K562 (cell line): ENCODE data around the gene PPP6C. TPM values are rescaled to one million over a fixed set of nuclear protein-coding genes. Genes with fewer than 3 reads are reported as not detected.

ENCODE experiments used
- ATAC-seq: fragments of 200-7000 bp; cut with Tn5 transposase; 3 replicates; pipeline ENCODE4 v1.9.1; 2020; ENCODE audit warnings: moderate library complexity
- BruUV-seq: library from RNA; stranded (reverse); fragments of 400-500 nt; replicated peaks from 2 replicates; lab custom pipeline; 2021; lab: Mats Ljungman, UMichigan
- CTCF ChIA-PET: fragments of 300-600 bp; formaldehyde crosslinking; extraction: SDS; loops from one replicate; lab custom pipeline; 2021; ENCODE audit warnings: low intra/inter-chr PET ratio; lab: Yijun Ruan, JAX
- POLR2A ChIA-PET: fragments of 300-600, 350-650 bp; sonication (Branson Sonifier 250); formaldehyde crosslinking; extraction: SDS; loops from one replicate; lab custom pipeline; 2021; ENCODE audit warnings: antibody characterized with exemption, inconsistent platforms; lab: Yijun Ruan, JAX
- DNase-seq, 4 experiments: peaks; one replicate each; pipeline versions ENCODE4 v3.0.0 to v3.0.0-alpha.2; 2011 to 2018; ENCODE audit warnings: low spot score in 3 of 4, mixed read lengths in 3 of 4; ENCODE audit errors: extremely low read depth in 1 of 4
- FAIRE-seq: peaks from 2 replicates; lab custom pipeline; 2011; peaks lifted over from hg19 to GRCh38; lab: Jason Lieb, UNC
- H2AFZ ChIP-seq: 2 replicates; pipeline ENCODE4 v1.6.0; 2011; ENCODE audit warnings: low read depth, low read length, control low read depth, inconsistent platforms
- H3K27ac ChIP-seq: fragments of 200-600 bp; 3 replicates; pipeline ENCODE4 v1.8.0; 2011; ENCODE audit warnings: low read depth, mild to moderate bottlenecking, control low read depth, inconsistent platforms, low read length, moderate library complexity, mixed read lengths; ENCODE audit errors: extremely low read depth
- H3K27me3 ChIP-seq, 2 experiments: fragments of 300-600 bp in 1 of 2; 2 replicates in 1 of 2; 3 replicates in 1 of 2; pipeline versions ENCODE4 v1.6.0 to v1.8.0; 2011; ENCODE audit warnings: inconsistent platforms in 2 of 2, low read length in 2 of 2, mild to moderate bottlenecking in 1 of 2, mixed read lengths in 1 of 2, moderate library complexity in 1 of 2; ENCODE audit not compliant: control insufficient read depth in 2 of 2, insufficient read depth in 2 of 2
- H3K36me3 ChIP-seq: fragments of 300-600 bp; 3 replicates; pipeline ENCODE4 v1.8.0; 2011; ENCODE audit warnings: mild to moderate bottlenecking, low read length, inconsistent platforms; ENCODE audit not compliant: control insufficient read depth, insufficient read depth
- H3K4me1 ChIP-seq, 2 experiments: fragments of 200-600 bp in 1 of 2; replicated peaks in 1 of 2; 2 replicates in 1 of 2; 3 replicates in 1 of 2; pipeline versions ENCODE4 v1.5.1 to v1.8.0; 2011; ENCODE audit warnings: inconsistent platforms in 2 of 2, low read length in 2 of 2, mild to moderate bottlenecking in 1 of 2, mixed read lengths in 1 of 2, moderate library complexity in 1 of 2; ENCODE audit not compliant: control insufficient read depth in 2 of 2, insufficient read depth in 2 of 2
- H3K4me2 ChIP-seq: 2 replicates; pipeline ENCODE4 v1.6.1; 2011; ENCODE audit warnings: low read length, control low read depth, inconsistent platforms, mixed read lengths; ENCODE audit not compliant: insufficient read depth
- H3K4me3 ChIP-seq: fragments of 200-600 bp; sonication (generic), shearing (Covaris generic); 2 replicates; pipeline ENCODE4 v1.5.1; 2016; ENCODE audit warnings: control low read depth, inconsistent platforms
- H3K79me2 ChIP-seq: fragments of 200-600 bp; 3 replicates; pipeline ENCODE4 v1.8.0; 2011; ENCODE audit warnings: low read length, inconsistent platforms; ENCODE audit not compliant: control insufficient read depth, insufficient read depth
- H3K9ac ChIP-seq, 2 experiments: 2 replicates each; pipeline versions ENCODE4 v1.6.0 to v1.6.1; 2011; ENCODE audit warnings: low read depth in 2 of 2, low read length in 2 of 2, control low read depth in 1 of 2, inconsistent platforms in 1 of 2, mild to moderate bottlenecking in 1 of 2, mixed read lengths in 1 of 2; ENCODE audit not compliant: insufficient read depth in 1 of 2
- H3K9me1 ChIP-seq: one replicate; pipeline ENCODE4 v1.6.0; 2011; ENCODE audit warnings: inconsistent platforms, mild to moderate bottlenecking, low read length, moderate library complexity; ENCODE audit not compliant: control insufficient read depth, insufficient read depth
- H3K9me3 ChIP-seq: replicated peaks from 2 replicates; pipeline ENCODE4 v1.5.1; 2011; ENCODE audit warnings: low read depth, low read length, inconsistent platforms; ENCODE audit not compliant: control insufficient read depth, insufficient read depth
- H4K20me1 ChIP-seq: replicated peaks from 2 replicates; pipeline ENCODE4 v1.6.1; 2011; ENCODE audit warnings: low read length, inconsistent platforms, mixed read lengths; ENCODE audit not compliant: control insufficient read depth, insufficient read depth
- BCOR ChIP-seq: fragments of 450-650 bp; IDR thresholded peaks from 2 replicates; pipeline ENCODE4 v1.6.1; 2016
- EP400 ChIP-seq: fragments of 450-650 bp; IDR thresholded peaks from 2 replicates; pipeline ENCODE4 v1.6.1; 2017; ENCODE audit warnings: antibody characterized with exemption, mild to moderate bottlenecking, moderate library complexity
- HLTF ChIP-seq: fragments of 450-650 bp; IDR thresholded peaks from 2 replicates; pipeline ENCODE4 v1.6.1; 2016
- KDM1A ChIP-seq, 2 experiments: fragments of 450-650 bp; IDR thresholded peaks; 2 replicates each; pipeline ENCODE4 v1.6.1; 2016; ENCODE audit warnings: mild to moderate bottlenecking in 2 of 2
- RBM25 ChIP-seq: fragments of 200-400 bp; formaldehyde crosslinking; IDR thresholded peaks from 2 replicates; pipeline ENCODE4 v1.6.1; 2018; ENCODE audit warnings: low read length, low read depth, moderate library complexity; ENCODE audit not compliant: severe bottlenecking
- SMARCA5 ChIP-seq: fragments of 450-650 bp; IDR thresholded peaks from 2 replicates; pipeline ENCODE4 v1.6.1; 2016
- TRIM24 ChIP-seq, 2 experiments: fragments of 450-650 bp; IDR thresholded peaks; 2 replicates each; pipeline ENCODE4 v1.6.1; 2016
- TRIM28 ChIP-seq: fragments of 450-650 bp; IDR thresholded peaks from 2 replicates; pipeline ENCODE4 v1.6.1; 2017
- ZFP1 ChIP-seq: fragments of 450-650 bp; formaldehyde crosslinking; IDR thresholded peaks from 2 replicates; pipeline ENCODE4 v1.4.0; 2020; ENCODE audit warnings: mild to moderate bottlenecking, mixed read lengths
- ZNF184 ChIP-seq: sonication (generic); formaldehyde crosslinking; IDR thresholded peaks from 2 replicates; pipeline ENCODE4 v1.5.0; 2020; ENCODE audit warnings: missing genetic modification reagents
- ZNF444 ChIP-seq: fragments of 250-450 bp; sonication (Bioruptor Pico); IDR thresholded peaks from 2 replicates; pipeline ENCODE4 v1.4.0; 2020; ENCODE audit warnings: mild to moderate bottlenecking, moderate library complexity
- WGBS: fragments of 100-300 bp; shearing (Covaris generic); methylation state at CpG from one replicate; pipeline ENCODE4 v1.1.6; 2016; ENCODE audit warnings: low coverage, mixed read lengths; ENCODE audit not compliant: insufficient coverage; ENCODE audit errors: missing lambda C conversion rate; 5-methylcytosine and 5-hydroxymethylcytosine counted together
- in situ Hi-C: fragments of 300-500 bp; cut with MboI; formaldehyde crosslinking; loops from 4 replicates; pipeline ENCODE4 v1.15.0; 2018; ENCODE audit warnings: inconsistent platforms, mixed read lengths
- intact Hi-C: fragments of 100-400 bp; cut with micrococcal nuclease; formaldehyde crosslinking; loops from 2 replicates; pipeline ENCODE4 v1.14.2; 2022
- polyA plus RNA-seq, 8 experiments: library from polyadenylated mRNA; depleted of rRNA in 4 of 8; stranded (reverse) in 5 of 8; unstranded in 3 of 8; fragments of >200 nt; fragmentation: Nextera tagmentation in 2 of 8; fragmentation: Illumina TruSeq in 1 of 8; extraction: Ambion mirVana in 2 of 8; extraction: Trizol in 1 of 8; gene quantifications; 2 replicates each; pipeline versions ENCODE4 v1.2.1 to v1.2.3, GENCODE V29; 2011 to 2014; ENCODE audit warnings: inconsistent platforms in 1 of 8, missing spikeins in 1 of 8
- total RNA-seq, 7 experiments: library from RNA; depleted of rRNA in 6 of 7; stranded (reverse); fragments of >200 nt in 6 of 7; fragmentation: Illumina TruSeq in 2 of 7; extraction: Trizol in 2 of 7; gene quantifications; 2 replicates each; pipeline versions ENCODE4 v1.2.1 to v1.2.3, GENCODE V29; 2011 to 2021; ENCODE audit warnings: low replicate concordance in 1 of 7
- TF ChIP-seq, protein P1 (sequence below): fragments of 250-450 bp; sonication (Bioruptor Pico); IDR thresholded peaks from 2 replicates; pipeline ENCODE4 v1.8.0; 2021; ENCODE audit warnings: borderline replicate concordance, mild to moderate bottlenecking, moderate library complexity; ENCODE audit not compliant: poor library complexity, severe bottlenecking

The PPP6C gene
- total and polyA plus RNA-seq, 9 of the 15 experiments (the other 6 are each of a cell fraction or from before 2014, with no cell fraction given) = 18.8 to 44.8 (median 38.3) TPM

DNA sequence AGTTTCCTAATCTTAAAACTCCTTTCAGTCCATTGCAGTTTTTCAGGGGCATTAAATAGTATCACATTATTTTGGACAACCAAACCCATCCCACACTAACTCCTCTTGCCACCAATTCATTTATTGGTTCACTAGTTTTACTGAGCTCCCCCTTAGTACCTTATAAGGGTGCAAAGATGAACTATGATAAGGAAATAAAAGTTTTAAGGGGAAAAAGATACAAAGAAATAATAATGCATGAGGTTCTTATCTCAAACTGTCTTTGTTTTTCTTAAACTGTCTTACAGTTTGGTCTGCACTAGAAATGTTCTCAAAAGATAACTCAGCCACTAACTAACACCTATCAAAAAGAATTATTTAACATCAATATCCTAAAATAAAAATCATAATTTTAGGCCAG lies 54.6 kb downstream of the PPP6C start:
- Histone ChIP-seq H3K36me3 (peaks cover 4% of the 10 kb centered on the region; the same call in 2 of the 3 replicates), H3K79me2 (peaks cover 61% of the 10 kb centered on the region)
- intact Hi-C loops = no loop called here
- TF ChIP-seq ZNF444 (CRISPR knock-in tag) = no peak
- TF ChIP-seq, all 486 proteins: peak for 0
- no peak overlapping the region for H3K4me3 ChIP-seq
- no peaks in the 10 kb centered on the region for H3K27me3 ChIP-seq
- FAIRE-seq = no peak
- peaks cover 18 to 19% of the 10 kb centered on the region in 2 experiments; a peak in 4 of 5 replicates for H3K4me1 ChIP-seq
- no peak overlapping the region for H3K9ac ChIP-seq
- H3K9me3 ChIP-seq = no peaks in the 10 kb centered on the region
- no peak overlapping the region for H3K27ac ChIP-seq
- H3K9me1 ChIP-seq = no peaks in the 10 kb centered on the region
- ChIA-PET CTCF (no interaction called here), POLR2A (interaction anchor here (0.8 to 1.2 kb wide), 2 partner anchors 9 to 69 kb away, joined by 3 read pairs; no protein-coding TSS in a partner anchor)
- H4K20me1 ChIP-seq = 0 out of 2 replicates have a peak, but pooled peaks cover 7% of the 10 kb centered on the region
- H2AFZ ChIP-seq = no peak overlapping the region
- DNase-seq = no peak
- in situ Hi-C loops = no loop called here
- ATAC-seq = no peak
- no peak overlapping the region for H3K4me2 ChIP-seq
- no TSS peak for BruUV-seq

DNA sequence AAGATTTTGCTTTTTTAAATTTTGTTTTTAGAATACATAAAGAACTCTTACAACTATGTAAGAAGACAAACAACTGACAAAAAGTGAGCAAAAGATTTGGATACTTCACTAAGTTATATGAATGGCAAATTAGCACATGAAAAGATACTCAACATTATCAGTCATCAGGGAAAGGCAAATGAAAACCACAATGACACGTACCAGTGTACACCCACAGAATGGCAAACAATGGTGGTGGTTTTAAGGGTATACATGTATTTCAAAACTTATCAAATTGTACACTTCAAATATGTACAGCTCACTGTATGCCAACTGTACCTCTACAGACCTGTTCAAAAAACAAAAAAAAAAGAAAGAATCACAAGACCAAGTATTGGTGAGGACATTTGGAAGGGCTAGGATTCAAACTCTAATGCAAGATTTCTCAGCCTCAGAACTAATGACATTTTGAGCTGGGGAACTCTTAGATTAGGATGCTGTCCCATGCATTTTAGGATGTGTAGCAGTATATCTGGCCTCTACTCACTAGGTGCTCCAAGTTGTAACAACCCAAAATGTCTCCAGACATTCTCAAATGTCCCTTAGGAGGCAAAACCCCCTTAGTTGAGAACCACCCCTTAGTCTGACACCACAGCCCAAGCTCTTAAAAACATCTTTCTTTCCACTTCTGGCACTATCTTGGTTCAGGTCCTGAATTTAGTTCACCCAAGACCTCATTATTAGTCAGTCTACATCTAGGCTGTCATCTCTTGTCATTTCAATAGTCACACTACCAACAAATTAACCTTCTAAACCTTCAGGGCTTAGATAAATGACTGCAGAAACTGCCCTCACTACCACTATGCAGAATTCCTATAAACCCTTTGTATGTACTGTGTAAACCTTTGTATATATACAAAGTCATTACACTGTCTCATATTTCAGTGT lies 55.9 kb downstream of the PPP6C start:
- CTCF ChIA-PET = interaction anchor here (0.6 kb wide), 1 partner anchor 14 kb away, joined by 3 read pairs; no protein-coding TSS in a partner anchor
- Histone ChIP-seq H3K9me3 (no peaks in the 10 kb centered on the region), H3K79me2 (peaks cover 54% of the 10 kb centered on the region), H2AFZ (no peak overlapping the region), H4K20me1 (0 out of 2 replicates have a peak, but pooled peaks cover 7% of the 10 kb centered on the region), H3K36me3 (no peaks in the 10 kb centered on the region; the same call in 1 of the 3 replicates), H3K27ac (no peak overlapping the region), H3K4me1 (peaks cover 18 to 20% of the 10 kb centered on the region in 2 experiments; a peak in 4 of 5 replicates), H3K4me3 (no peak overlapping the region), H3K4me2 (no peak overlapping the region), H3K9me1 (no peaks in the 10 kb centered on the region), H3K27me3 (no peaks in the 10 kb centered on the region), H3K9ac (no peak overlapping the region)
- intact Hi-C loops (no loop called here), in situ Hi-C loops (no loop called here)
- FAIRE-seq (no peak), DNase-seq (no peak), ATAC-seq (no peak)
- POLR2A ChIA-PET = no interaction called here
- 21% methylated on average over 1 of the region's 1 CpG for WGBS
- peak; percentile 77; the same call in 1 of the 2 replicates for TF ChIP-seq HLTF
- TF ChIP-seq ZNF184 = peak; percentile 89
- TF ChIP-seq ZFP1 (CRISPR knock-in tag) = no peak
- TF ChIP-seq TRIM24 (IDR thresholded peaks at IDR 0.05) = peak in 1 of 2 experiments; percentile 41; a peak in 2 of 4 replicates
- peak in 1 of 2 experiments; percentile 40; a peak in 1 of 4 replicates for TF ChIP-seq KDM1A (IDR thresholded peaks at IDR 0.05)
- TF ChIP-seq RBM25 = peak; percentile 65
- TF ChIP-seq, protein P1, sequence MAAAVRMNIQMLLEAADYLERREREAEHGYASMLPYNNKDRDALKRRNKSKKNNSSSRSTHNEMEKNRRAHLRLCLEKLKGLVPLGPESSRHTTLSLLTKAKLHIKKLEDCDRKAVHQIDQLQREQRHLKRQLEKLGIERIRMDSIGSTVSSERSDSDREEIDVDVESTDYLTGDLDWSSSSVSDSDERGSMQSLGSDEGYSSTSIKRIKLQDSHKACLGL (CRISPR knock-in tag) = no peak
- peak; percentile 78 for TF ChIP-seq TRIM28
- TF ChIP-seq EP400 = 0 out of 2 replicates have a peak, but pooled peaks have one; percentile 19
- peak; percentile 33; the same call in 1 of the 2 replicates for TF ChIP-seq BCOR
- TF ChIP-seq SMARCA5 = 0 out of 2 replicates have a peak, but pooled peaks have one; percentile 20
- no TSS peak for BruUV-seq
